ENCODE measurements around the gene CDKN1C. TPM values are rescaled to one million over a fixed set of nuclear protein-coding genes. Genes with fewer than 3 reads are reported as not detected.

Gene CDKN1C
- total and polyA plus RNA-seq, 9 donors = 72.3 to 363 (median 211) TPM

- Histone ChIP-seq H3K27ac (no peak overlapping the region), H3K27me3 (no peaks in the 10 kb centered on the region), H3K4me3 (no peak overlapping the region), H3K4me1 (ENCODE audit: insufficient read depth) (no peaks in the 10 kb centered on the region), H3K36me3 (no peaks in the 10 kb centered on the region), H3K9me3 (no peaks in the 10 kb centered on the region)
- no peak for TF ChIP-seq CTCF (IDR thresholded peaks at IDR 0.05)
- no peak for TF ChIP-seq EP300 (IDR thresholded peaks at IDR 0.05)
- no peak for TF ChIP-seq POLR2A (IDR thresholded peaks at IDR 0.05)
- WGBS, 3 donors = 73 to 81% (median 75%) methylated on average over 11 of the region's 11 CpGs
- no peak for DNase-seq
- intact Hi-C loops (cut with DNase I) = no loop called here
These were observed 19.5 kb downstream of the CDKN1C start for GRCh38 chr11:2865922-2866577.

GRCh38 chr11:2864901-2865300, 20.7 kb downstream of the CDKN1C start:
- Histone ChIP-seq H3K4me3 (no peak overlapping the region), H3K27me3 (no peaks in the 10 kb centered on the region), H3K9me3 (no peaks in the 10 kb centered on the region), H3K27ac (no peak overlapping the region), H3K4me1 (ENCODE audit: insufficient read depth) (no peaks in the 10 kb centered on the region), H3K36me3 (no peaks in the 10 kb centered on the region)
- TF ChIP-seq POLR2A (IDR thresholded peaks at IDR 0.05) (no peak), EP300 (IDR thresholded peaks at IDR 0.05) (no peak), CTCF (IDR thresholded peaks at IDR 0.05) (no peak)
- 68 to 83% (median 78%) methylated on average over 10 of the region's 10 CpGs for WGBS, 3 donors
- no peak for DNase-seq
- intact Hi-C loops (cut with DNase I) = no loop called here

GRCh38 chr11:2863276-2863618, 22.3 kb downstream of the CDKN1C start:
- no peak overlapping the region for H3K27ac ChIP-seq
- H3K4me3 ChIP-seq = no peak overlapping the region
- no peaks in the 10 kb centered on the region for H3K27me3 ChIP-seq
- H3K9me3 ChIP-seq = no peaks in the 10 kb centered on the region
- intact Hi-C loops (cut with DNase I) = no loop called here
- WGBS, 3 donors = 77 to 91% (median 79%) methylated on average over 13 of the region's 13 CpGs
- DNase-seq = no peak
- H3K36me3 ChIP-seq = no peaks in the 10 kb centered on the region
- TF ChIP-seq POLR2A (IDR thresholded peaks at IDR 0.05) (no peak), EP300 (IDR thresholded peaks at IDR 0.05) (no peak), CTCF (IDR thresholded peaks at IDR 0.05) (no peak)
- no peaks in the 10 kb centered on the region for H3K4me1 ChIP-seq (ENCODE audit: insufficient read depth)

GRCh38 chr11:2862395-2863275, 22.9 kb downstream of the CDKN1C start:
- WGBS, 3 donors = 7 to 14% (median 10%) methylated on average over 44 to 96 of the region's 96 CpGs
- no peak for DNase-seq
- intact Hi-C loops (cut with DNase I) = no loop called here
- Histone ChIP-seq H3K27me3 (no peaks in the 10 kb centered on the region), H3K4me3 (peak overlapping the region; percentile 11), H3K9me3 (no peaks in the 10 kb centered on the region), H3K36me3 (no peaks in the 10 kb centered on the region), H3K4me1 (ENCODE audit: insufficient read depth) (no peaks in the 10 kb centered on the region), H3K27ac (no peak overlapping the region)
- TF ChIP-seq EP300 (IDR thresholded peaks at IDR 0.05) (no peak), POLR2A (IDR thresholded peaks at IDR 0.05) (no peak), CTCF (IDR thresholded peaks at IDR 0.05) (no peak)
